ENCODE data around the gene CPEB4. TPM values are rescaled to one million over a fixed set of nuclear protein-coding genes. Genes with fewer than 3 reads are reported as not detected.

CPEB4 gene
- total and polyA plus RNA-seq, 9 of the 15 experiments (the other 6 are each of a cell fraction or from before 2014, with no cell fraction given): 7.4 to 21.3 (median 12.4) TPM

- TF ChIP-seq, protein P1, sequence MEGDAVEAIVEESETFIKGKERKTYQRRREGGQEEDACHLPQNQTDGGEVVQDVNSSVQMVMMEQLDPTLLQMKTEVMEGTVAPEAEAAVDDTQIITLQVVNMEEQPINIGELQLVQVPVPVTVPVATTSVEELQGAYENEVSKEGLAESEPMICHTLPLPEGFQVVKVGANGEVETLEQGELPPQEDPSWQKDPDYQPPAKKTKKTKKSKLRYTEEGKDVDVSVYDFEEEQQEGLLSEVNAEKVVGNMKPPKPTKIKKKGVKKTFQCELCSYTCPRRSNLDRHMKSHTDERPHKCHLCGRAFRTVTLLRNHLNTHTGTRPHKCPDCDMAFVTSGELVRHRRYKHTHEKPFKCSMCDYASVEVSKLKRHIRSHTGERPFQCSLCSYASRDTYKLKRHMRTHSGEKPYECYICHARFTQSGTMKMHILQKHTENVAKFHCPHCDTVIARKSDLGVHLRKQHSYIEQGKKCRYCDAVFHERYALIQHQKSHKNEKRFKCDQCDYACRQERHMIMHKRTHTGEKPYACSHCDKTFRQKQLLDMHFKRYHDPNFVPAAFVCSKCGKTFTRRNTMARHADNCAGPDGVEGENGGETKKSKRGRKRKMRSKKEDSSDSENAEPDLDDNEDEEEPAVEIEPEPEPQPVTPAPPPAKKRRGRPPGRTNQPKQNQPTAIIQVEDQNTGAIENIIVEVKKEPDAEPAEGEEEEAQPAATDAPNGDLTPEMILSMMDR (IDR thresholded peaks at IDR 0.05 in 2 of 3, conservative IDR thresholded peaks at IDR 0.05 in 1 of 3; ENCODE audit: insufficient read depth in 2 of 3, low read depth in 1 of 3, low read length in 3 of 3): no peak
- no peak for TF ChIP-seq BCOR (IDR thresholded peaks at IDR 0.05)
- TF ChIP-seq GTF2B (IDR thresholded peaks at IDR 0.05; ENCODE audit: extremely low read depth, insufficient read length): no peak
- no peak for TF ChIP-seq ZNF134 (CRISPR knock-in tag; conservative IDR thresholded peaks at IDR 0.05)
- peak; percentile 58; the same call in 1 of the 2 replicates for TF ChIP-seq ZNF175 (CRISPR knock-in tag; IDR thresholded peaks at IDR 0.05; ENCODE audit: low read depth)
- peak; percentile 88 for TF ChIP-seq NBN (IDR thresholded peaks at IDR 0.05; ENCODE audit: low read depth)
- TF ChIP-seq TEAD1 (CRISPR knock-in tag; IDR thresholded peaks at IDR 0.05): peak in 1 of 2 experiments; percentile 81; a peak in 2 of 4 replicates
- no peak; the same call in 1 of the 2 replicates for TF ChIP-seq HMBOX1 (IDR thresholded peaks at IDR 0.05)
- TF ChIP-seq FOS (IDR thresholded peaks at IDR 0.05; ENCODE audit: extremely low read depth, insufficient read length): no peak
- TF ChIP-seq RAD51 (IDR thresholded peaks at IDR 0.05; ENCODE audit: borderline replicate concordance, low read depth): no peak
- TF ChIP-seq CREB1 (IDR thresholded peaks at IDR 0.05): 0 out of 2 replicates have a peak, but pooled peaks have one; percentile 38
- TF ChIP-seq CREB1 (CRISPR knock-in tag; IDR thresholded peaks at IDR 0.05): no peak
- TF ChIP-seq TRIM24 (IDR thresholded peaks at IDR 0.05): peak; percentile 61 to 87
- TF ChIP-seq ZNF561 (CRISPR knock-in tag; conservative IDR thresholded peaks at IDR 0.05): no peak
- no peak for TF ChIP-seq HMG20B (CRISPR knock-in tag; IDR thresholded peaks at IDR 0.05)
- TF ChIP-seq CREBBP (IDR thresholded peaks at IDR 0.05; ENCODE audit: low read depth, low read length): no peak
- no peak for TF ChIP-seq RBBP5 (IDR thresholded peaks at IDR 0.05; ENCODE audit: borderline replicate concordance, insufficient read depth, low read length, poor library complexity, severe bottlenecking)
- peak; percentile 78 for TF ChIP-seq ZEB2 (IDR thresholded peaks at IDR 0.05)
- TF ChIP-seq, protein P2, sequence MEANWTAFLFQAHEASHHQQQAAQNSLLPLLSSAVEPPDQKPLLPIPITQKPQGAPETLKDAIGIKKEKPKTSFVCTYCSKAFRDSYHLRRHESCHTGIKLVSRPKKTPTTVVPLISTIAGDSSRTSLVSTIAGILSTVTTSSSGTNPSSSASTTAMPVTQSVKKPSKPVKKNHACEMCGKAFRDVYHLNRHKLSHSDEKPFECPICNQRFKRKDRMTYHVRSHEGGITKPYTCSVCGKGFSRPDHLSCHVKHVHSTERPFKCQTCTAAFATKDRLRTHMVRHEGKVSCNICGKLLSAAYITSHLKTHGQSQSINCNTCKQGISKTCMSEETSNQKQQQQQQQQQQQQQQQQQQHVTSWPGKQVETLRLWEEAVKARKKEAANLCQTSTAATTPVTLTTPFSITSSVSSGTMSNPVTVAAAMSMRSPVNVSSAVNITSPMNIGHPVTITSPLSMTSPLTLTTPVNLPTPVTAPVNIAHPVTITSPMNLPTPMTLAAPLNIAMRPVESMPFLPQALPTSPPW (CRISPR knock-in tag; IDR thresholded peaks at IDR 0.05): 0 out of 2 replicates have a peak, but pooled peaks have one; percentile 30
- TF ChIP-seq FOXM1 (IDR thresholded peaks at IDR 0.05; ENCODE audit: low read depth): peak; percentile 82
- TF ChIP-seq FOXM1 (CRISPR knock-in tag; IDR thresholded peaks at IDR 0.05; ENCODE audit: low read depth): no peak
- no peak for TF ChIP-seq PCBP1 (IDR thresholded peaks at IDR 0.05; ENCODE audit: low read depth, low read length, poor library complexity, severe bottlenecking)
- TF ChIP-seq FOXA3 (CRISPR knock-in tag; conservative IDR thresholded peaks at IDR 0.05 in 1 of 2, IDR thresholded peaks at IDR 0.05 in 1 of 2): peak in 1 of 2 experiments; percentile 27; a peak in 1 of 4 replicates
- no peak; a peak in 1 of 4 replicates for TF ChIP-seq CSDE1 (IDR thresholded peaks at IDR 0.05)
Measured at GRCh38 chr5:173855162-173855994, 32.8 kb upstream of the CPEB4 start (continued).
